Smooth muscle cell of the brain vasculature (primary cell): ENCODE results near the gene MAGOH.
"Not testable (repeated sequence)": the region's sequence is repeated elsewhere in the genome, so short reads cannot be mapped to it uniquely, and the experiment has no call there.

ENCODE experiments used
- DNase-seq: peaks from one replicate; pipeline ENCODE4 v3.0.0-alpha.2; 2012; ENCODE audit warnings: low read depth, low spot score

MAGOH gene

DNA sequence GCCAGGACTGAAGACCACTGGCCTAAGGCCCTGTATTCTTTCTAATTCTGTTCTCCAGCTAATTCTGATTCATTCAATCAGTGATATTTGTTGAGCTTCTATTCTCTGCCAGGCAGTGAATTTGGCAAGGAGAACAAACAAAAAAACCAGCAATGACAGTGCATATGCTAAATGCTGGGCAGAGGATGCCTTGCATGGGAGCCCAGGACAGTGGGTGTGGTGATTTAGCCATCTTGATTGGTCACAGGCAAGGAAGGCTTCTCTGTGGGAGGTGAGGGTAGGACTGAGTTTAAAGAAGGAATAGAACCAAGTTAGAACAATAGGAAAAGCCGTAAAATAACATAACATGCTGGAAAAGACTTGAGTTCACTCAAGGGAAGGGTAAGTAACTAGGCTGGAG, 50.9 kb downstream of the MAGOH start:
- DNase-seq = no peak

DNA sequence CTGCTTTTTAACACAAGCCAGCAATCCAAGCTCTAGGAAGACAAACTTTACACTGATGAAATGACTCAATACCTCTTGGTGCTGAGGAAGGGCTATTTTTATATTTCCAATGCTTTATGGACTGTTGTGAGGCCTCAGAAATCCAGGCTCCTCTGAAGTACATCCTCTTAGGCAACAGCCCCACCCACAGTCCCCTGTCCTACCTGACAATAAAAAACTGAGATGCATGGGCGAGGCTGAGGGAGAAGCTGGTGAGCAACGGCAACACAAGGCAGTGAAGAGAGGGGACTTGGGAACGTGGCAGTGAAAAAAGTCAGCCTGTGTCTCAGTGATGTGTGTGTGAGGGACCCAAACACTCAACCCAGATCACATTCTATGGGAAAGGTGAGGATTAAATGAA, 51.8 kb downstream of the MAGOH start:
- no peak for DNase-seq

DNA sequence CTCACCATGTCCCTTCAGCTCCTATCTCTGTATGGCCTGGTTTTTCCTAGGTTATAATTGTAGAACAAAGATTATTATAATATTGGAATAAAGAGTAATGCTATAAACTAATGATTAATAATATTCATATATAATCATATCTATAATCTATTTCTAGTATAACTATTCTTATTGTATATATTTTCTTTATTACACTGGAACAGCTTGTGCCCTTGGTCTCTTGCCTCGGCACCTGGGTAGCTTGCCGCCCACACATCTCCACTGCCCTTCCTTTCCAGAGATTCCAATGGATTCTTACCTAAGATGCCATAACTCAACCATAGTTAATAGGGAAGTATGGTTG, 52.4 kb downstream of the MAGOH start:
- DNase-seq = not testable (repeated sequence)

DNA sequence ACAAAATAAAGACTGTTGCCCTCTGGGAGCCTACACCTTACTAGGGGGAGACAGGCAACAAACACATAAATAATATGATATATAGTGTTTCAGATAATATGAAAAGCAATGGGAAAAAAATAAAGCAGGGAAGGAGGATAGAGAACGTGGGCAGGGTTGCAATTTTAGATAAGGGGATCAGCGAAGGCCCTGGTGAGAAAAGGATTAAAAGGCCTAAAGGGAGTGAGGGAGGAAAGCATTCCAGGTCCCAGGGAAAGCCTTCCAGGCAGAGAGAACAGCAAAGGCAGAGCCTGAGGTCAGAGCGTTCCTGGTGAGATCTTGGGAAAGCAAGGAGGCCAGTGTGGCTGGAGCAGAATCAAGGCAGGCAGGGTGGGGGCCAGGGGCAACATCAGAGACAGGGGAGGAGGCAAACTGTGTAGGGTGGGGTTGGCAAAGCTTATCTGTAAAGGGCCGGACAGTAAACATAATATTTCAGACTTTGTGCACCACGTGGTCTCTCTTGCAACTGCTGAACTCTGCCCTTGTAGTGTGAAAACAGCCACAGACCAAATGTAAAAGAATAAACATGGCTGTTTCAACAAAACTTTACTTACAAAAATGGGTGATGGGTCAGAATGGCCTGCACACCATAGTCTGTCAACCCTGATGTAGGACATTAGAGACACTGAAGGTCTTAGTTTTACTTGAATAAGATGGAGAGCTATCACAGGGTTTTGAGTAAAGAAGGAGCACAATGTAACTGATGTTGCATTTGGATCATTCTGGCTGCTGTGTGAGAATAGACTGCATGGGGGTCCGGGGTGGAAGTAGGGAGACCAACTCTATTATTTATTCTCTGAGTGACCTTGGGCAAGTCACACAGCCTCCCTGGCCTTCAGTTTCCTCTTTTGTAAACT, 55.0 kb downstream of the MAGOH start:
- DNase-seq = no peak

DNA sequence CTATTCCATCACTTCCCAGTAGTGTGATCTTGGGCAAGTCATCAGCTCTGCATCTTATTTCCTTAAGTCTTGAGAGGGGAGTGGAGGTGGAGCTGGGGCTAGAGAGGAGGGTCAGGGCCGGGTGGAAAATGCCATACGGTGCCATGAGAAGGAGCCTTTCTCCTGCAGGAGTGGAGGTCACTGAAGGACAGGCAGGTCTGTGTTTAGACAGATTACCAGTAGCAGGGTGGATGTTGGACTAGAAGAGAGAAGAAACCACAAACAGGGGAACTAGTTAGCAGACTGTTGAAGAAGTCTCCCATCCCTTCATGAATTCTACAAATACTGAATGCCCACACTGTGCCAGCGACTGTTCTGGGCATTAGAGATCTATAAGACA, 55.6 kb downstream of the MAGOH start:
- no peak for DNase-seq

DNA sequence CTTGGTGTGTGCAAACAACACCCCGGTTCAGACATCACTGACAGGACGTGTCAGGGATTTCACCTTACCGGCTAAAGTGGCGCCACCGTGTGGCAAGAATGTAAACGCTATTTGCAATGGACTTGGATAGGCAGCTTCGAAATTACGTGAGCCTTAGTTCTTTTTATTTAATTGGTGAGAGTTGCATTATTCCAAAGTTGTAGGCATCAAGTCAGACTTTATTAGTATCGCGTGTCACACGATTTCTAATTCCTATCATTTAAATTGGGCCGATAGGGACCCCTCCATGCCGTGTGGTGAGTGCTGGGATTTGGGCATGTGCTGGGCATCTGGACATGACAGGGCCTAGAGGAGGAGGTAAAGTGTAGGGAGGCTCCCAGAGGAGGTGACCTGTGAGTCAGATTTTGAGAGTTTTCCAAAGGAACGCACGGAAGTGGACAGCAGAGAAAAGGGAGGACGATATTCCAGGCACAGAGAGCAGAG, 56.2 kb downstream of the MAGOH start:
- peak; percentile 70 for DNase-seq

DNA sequence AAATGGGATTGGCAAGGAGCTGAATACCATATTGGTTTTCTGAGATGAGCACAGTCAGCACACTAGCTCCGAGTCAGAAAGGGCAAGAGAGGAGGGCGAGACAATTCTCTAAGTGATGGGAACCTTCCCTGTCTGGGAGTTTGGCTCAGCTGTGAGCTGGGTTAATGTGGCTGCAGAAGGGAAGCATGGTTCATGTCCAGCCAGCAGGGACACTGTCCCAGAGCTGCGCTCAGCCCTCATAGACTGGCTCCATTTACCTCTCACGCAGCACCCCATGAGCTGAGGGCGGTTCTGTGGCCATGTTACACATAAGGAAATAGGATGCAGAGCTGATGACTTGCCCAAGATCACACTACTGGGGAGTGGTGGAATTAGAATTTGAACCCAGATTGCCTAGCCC, 57.4 kb downstream of the MAGOH start:
- DNase-seq = no peak

DNA sequence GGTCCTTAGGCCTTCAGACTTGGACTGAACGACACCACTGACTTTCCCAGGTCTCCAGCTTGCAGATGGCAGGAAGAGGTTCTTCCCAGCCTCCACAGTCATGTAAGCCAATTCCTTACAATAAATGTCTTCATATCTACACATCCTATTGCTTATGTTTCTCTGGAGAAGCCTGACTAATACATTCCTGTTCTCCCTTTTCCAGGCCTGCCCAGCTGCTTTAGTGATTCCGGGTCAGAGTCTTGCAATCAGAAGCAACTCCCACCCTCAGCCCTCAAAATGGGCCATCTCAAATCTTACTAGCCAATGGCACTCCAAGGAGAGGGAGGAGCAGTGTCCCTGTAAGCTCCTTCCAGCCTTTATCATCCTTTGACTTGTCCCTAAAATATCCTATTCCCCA, 58.1 kb downstream of the MAGOH start:
- no peak for DNase-seq
